Measurements from ENCODE around the gene RIMS3.
A peak's percentile ranks its signal among the peaks of the same experiment; 100 is the strongest.

Gene RIMS3

DNA sequence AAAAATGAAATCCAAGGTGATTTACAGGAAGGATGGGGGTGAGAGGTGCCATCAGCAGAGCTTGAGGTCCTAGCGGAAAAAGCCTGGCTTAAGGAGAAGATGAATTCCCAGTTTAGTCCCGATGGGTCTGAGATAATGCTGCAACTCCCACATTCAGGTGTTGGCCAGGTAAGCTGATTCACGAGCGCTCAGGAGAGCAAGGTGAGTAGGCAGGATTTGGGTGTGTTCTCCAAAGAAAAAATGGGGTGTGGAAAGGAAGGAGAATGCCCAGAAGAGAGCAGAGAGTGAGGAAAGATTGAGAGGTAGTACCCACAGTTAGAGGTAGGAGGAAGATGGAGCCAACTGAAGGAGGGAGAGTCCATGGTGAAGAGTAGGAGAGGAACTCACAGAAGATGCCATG lies 12.5 kb downstream of the RIMS3 start:
- DNase-seq = no peak

DNA sequence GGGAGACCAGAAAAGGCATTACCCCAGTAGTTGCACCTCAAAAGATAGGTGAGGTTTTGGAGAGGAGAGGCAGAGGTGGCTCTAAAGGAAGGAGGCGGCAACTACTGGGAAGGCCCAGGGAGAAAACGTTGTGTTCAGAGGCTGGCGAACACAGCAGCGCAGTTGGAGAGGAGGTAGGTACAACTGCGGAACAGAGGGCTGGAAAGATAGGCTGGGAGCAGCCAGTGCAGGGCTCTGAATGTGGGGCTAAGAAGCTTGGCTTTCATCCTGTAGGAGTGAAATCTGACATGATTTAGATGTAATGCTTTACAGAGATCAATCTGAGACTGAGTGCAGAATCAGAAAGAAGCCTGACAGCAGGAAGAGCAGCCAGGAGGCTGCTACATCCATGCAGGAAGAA lies 13.0 kb downstream of the RIMS3 start:
- no peak for DNase-seq

DNA sequence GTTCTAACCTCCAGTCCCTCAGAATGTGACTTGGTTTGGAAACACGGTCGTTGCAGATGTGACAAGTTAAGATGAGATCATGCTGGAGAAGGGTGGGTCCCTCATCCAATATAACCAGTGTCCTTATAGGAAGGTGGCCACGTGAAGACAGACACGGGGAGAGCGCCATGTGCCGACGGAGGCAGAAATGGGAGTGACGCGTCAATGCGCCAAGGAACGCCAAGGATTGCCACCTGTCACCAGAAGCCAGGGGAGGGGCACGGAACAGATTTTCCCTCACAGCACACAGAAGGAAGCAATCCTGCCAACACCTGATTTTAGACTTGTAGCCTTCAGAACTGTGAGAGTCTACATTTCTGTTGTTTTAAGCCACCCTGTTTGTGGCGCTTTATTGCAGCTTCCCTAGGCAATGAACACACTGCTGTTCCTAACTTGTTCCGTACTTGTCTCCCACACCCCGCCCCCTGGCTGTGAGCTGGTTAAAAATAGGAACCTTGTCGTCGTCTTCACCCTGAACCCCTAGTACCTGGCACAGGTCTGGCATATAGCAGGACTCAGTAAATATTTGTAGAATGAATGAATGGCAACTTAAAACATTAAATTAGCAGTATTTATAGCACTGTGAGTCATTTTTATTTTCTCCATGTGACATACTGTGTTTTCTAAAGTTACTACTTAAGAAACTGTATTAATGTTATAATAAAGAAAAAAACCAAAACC lies 14.2 kb downstream of the RIMS3 start:
- DNase-seq = no peak

DNA sequence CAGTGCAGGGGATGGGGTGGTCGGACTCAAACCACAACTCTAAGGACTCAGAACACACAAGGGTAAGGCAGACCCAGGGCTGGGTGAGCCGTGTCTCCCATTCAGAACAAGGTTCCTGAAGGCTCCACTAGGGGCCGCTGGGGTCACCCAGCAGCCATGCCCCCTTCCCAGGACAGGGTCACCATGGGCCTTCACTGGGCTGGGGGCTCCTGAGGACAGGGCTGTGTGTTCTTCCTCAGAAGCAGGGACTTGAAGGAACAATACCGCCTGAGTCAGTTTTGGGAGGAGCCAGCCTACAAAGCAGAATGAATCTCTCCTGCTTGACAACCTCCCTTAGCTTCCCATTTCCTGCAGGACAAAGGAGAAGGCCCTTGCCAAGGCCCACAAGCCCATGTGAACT lies 15.4 kb downstream of the RIMS3 start:
- no peak for DNase-seq

DNA sequence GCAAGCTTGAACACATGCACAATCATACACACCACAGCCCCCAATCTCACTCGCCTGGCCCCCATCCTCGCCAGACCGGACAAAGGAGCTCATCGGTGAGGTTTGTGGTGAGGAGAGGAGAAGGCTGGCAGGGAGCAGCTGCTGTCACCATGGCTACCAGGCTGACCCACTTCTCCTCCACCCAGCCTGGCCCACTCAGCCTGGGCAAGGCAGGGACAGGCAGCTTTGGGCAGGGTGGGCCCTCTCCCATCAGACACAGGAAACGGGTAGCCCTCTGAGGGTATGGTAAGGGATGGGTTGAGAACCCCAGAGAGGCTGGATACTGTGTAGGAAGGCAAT lies 15.9 kb downstream of the RIMS3 start:
- DNase-seq = no peak

- DNase-seq = no peak
These were observed 16.4 kb downstream of the RIMS3 start for GRCh38 chr1:40648928-40649591.

- DNase-seq = no peak
These were observed 17.3 kb downstream of the RIMS3 start for GRCh38 chr1:40648200-40648599.

- no peak for DNase-seq
These were observed 19.2 kb downstream of the RIMS3 start for GRCh38 chr1:40646315-40646714.

- DNase-seq = no peak
These were observed 20.3 kb downstream of the RIMS3 start for GRCh38 chr1:40645118-40645680.

- DNase-seq = no peak
These were observed 23.8 kb downstream of the RIMS3 start for GRCh38 chr1:40641601-40642242.

DNA sequence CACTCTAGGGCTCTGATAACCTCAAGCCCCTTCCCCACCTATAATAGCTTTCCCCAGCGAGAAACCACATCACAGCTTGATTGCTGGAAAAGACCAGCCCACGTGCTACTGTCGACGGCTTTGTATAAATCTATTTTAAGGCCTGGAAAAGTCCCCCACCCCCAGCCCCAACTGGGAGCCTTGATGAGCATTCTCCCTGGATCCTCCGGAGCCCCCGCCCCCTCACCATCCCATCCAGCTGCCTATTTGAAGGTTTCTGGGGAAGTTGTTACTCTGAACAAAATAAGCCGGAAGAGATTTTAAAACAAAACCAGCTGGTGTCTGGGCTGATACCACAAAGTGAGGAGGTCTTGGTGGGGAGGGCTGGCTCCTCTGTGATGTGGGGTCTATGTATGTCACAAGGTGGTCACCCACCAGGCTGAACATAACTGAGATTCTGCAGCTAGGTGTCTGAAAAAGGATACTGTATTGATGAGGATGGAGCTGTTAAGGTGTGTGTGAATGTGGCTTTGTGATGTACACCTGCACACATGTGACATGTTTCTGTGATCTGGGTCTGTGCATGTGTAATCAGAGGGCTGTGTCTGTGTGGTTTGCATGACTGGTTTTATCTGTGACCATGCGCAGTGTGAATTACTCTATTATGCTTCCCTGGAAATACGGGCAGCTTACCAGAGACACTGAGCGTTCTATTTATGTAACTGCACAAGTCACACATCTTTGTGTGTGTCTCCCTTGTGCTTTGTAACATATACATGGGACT lies 25.0 kb downstream of the RIMS3 start:
- DNase-seq = no peak

GRCh38 chr1:40638097-40639036 lies 27.1 kb downstream of the RIMS3 start:
- no peak for DNase-seq

DNA sequence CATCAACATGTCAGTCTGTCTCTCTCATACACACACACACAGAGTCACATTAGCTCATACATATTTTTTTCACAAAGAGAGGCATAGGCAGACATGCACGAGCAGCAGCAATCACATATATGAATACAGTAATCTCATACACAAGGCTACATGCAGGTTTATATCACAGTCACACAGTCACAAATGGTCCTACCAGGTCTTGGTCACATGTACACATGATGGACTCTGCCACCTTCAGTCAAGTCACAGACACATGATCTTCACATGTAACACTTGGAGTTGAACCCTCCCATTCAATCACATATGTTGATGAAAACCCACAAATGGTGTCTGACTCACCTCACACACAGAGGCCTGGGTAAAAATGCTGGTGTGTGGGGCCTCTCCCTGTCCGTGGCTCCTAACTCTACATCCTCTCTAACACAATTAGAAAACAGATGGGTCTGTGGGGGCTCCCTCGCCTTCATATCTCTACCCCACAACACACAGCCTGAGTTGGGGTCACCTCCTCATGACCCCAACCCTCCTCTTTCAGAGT lies 27.9 kb downstream of the RIMS3 start:
- DNase-seq = no peak

DNA sequence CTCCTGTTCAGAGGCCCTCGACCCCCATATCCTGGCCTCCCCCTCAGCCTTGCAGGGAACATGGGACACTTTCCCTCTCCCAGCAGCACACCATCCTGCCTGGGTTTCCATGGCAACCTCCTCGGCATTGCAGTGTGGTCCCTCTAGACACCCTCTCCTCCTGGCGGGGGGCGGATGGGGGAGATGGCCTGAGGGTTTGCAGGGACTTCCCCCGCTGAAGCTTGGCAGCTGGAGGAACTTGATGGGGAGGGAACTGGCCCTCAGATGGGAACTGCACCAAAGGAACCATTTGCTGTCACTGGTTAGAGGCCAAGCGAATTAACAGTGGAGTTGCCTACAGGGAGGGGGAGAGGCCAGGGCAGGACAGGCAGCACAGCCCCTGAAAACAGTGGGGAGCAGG lies 28.7 kb downstream of the RIMS3 start:
- no peak for DNase-seq

DNA sequence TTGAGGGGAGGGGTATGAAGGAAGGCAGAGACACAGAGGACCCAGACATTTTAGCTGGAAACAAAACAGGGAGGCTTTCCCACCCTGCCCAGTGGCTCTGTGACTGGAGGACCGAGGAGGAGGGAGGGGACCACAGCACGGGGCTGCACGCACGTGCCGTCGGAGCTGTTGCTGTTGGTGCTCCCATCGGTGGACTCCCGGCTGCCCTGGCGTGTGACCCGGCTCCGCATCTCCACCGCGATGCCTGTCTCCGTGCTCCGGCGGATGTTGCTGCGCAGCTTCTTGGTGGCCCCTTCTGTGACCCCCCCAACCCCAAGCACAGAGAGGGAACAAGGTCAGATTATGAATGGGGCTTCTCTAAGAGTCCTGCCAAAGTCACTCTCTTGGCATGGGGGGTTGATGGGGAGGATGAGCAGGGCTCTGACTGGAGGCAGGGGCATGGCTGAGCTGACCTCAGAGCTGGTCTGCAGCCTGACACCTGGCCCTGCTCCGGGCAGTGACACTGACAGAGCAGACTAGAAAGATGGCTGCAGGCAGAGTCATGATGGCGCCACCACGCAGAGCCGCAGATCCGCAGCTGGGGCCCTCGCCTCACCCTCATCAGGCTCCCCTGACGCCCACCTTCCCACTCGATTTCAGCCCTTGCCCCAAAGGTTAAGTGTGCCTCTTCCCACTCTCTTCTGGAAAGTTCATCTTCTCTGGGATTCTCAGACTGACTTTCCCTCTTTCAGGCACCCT lies 29.6 kb downstream of the RIMS3 start:
- DNase-seq = no peak

GRCh38 chr1:40634901-40635655 lies 30.4 kb downstream of the RIMS3 start:
- no peak for DNase-seq

DNA sequence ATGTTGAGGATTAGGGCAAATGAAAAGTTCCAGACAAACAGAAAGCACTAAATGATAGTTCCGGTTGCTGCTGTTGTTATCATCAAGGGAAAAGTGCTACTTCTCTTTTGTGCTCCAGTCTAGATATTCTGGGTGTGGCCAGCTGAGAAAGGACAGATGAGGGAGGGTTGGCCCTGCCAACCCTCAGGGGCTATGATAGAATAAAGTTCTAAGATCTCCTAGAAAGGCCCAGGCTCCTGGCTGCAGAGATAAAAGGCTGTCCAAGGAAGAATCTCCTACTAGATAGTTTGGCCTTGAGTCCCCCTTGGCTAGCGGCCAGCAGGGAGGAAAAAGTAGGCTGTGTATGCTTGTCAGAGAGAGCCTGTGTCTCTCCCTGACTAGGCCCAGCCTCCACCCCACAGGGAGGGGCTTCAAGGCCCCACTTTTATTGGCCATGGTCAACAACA lies 31.5 kb downstream of the RIMS3 start:
- no peak for DNase-seq

DNA sequence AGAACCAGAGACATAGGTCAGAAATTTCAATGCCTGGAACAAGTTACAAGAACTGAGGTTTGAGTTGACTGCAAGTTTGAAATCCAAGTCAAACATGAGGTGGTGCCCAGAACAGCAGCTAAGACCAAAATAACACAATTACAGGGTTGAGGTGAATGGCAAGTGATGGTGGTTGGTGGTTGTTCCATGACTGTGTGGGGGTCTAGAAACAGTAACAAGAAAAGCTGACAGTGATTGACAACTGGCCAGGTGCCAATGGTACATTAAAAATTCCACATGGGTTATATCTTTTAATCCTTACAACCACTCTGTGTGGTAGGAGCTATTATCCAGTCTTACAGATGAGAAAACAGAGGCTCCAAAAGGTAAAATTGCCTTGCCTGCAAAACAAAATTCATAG lies 32.0 kb downstream of the RIMS3 start:
- DNase-seq = no peak

- peak in 1 of 2 experiments; percentile 7 for DNase-seq
These were observed 34.8 kb downstream of the RIMS3 start for GRCh38 chr1:40630488-40631223.
